HG03469 (cell line): Measurements from ENCODE around the gene SLC34A1.
"Not testable (repeated sequence)": the region's sequence is repeated elsewhere in the genome, so short reads cannot be mapped to it uniquely, and the experiment has no call there.

ENCODE experiments used
- ATAC-seq: cut with Tn5 transposase; IDR thresholded peaks from one replicate; pipeline ENCODE4 v1.9.1; 2021; ENCODE audit warnings: mild to moderate bottlenecking, moderate library complexity, moderate number of reproducible peaks; ENCODE audit not compliant: unreplicated experiment

SLC34A1 gene

DNA sequence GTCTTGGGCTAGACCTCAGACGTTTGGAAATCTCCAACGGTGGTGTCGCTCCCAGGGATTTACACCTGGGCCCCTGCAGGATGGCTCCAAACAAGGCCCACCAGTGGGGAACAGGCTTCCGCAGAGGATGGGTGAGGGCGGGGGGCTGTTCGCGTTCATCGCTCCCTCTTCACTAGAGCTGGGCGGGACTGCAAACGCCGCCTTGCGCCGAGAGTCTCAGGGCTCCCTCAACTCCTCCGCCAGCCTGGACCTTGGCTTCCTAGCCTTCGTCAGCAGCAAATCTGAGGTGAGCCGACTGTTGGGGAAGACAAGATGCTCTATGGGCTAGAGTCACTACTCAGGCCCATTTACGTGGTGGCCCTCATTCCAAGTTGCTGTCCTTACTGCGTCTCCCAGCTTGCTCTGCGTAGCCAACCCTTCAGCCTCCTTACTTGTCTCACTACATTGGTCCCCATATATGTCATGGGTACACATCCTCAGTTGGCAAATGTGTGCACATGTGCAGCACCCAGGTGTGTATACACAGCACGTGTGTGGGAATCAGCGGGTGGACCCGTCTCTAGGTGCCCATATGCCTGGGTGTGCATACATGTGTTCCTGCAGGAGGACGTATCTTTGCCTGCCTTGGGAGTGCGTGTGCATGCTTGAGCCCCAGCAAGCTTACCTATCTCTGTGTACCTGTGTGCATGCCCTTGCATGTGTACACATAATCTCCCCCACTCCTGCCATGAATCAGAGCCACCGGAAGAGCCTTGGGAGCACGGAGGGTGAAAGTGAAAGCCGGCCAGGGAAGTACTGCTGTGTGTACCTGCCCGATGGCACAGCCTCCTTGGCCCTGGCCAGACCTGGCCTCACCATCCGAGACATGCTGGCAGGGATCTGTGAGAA is 16.0 kb upstream of the SLC34A1 start:
- no peak for ATAC-seq

DNA sequence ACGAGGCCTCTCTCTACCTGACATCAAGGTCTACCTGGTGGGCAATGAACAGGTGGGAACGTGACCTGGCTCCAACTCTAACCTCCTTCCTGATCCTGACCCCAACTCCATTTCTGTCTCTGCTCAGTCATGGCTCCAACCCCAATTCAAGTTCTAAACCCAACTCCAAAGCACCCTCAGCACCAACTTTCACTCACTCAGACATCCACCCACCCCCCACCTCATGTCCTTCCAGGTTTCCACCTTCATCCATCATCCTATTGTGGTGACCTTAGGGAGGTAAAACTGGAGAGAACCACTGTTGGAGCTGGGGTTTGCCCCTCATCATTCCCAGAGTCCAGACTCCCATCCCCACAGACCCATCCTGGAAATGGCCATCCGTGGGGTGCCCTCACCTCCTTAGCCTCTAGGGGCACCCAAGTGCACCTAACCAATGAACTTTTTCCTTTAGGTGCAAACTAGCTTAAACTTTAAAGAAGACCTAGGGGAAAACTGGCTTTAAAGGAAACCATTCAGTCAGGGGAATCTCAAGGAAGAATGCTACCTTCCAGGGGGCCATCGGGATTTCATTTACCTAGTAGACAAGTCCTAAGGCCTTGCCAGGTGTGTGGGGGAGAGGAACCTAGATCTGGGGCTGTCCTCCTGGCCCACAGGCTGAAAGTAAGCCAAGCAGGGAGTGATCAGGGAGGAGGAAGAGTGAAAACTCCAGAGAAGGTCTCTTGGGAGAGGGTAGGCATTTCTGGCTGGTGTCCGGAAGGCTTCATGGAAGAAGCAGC is 15.2 kb upstream of the SLC34A1 start:
- no peak for ATAC-seq

DNA sequence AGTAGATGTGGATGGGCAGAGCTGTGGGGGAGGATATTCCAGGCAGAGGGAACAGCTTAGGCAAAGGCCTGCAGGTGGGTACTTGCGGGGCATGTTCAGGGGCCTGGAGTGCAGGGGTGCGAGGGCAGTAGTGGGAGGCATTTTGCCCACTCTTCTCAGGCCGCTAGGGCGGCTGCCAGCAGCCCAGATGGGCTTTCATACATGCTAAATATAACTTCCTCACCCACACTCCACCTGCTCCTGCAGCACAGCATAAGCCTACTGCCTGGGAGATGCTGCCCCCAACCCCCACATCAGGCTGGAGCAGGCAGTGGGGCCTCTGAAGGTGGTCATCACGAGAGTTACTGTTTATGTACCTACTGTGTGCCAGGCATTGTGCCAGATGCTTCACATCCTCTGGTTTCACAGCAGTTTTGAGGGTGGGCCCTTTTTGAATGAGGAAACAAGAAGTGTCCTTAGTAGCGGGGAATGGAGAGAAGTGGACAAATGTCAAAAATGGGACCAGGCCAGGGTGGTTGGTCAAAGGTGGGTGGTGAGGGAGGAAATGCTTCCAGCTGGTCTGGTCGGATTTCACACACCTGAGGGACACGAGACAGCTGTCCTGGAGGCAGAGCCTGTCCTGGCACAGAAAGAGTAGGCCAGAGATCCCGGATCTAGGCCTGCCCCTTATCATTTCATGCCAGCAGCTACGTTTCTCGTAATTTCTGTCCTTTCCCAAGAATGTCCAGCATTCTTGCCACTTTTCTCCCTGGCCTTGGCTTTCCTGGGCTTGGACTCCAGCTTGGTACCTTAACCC is 14.4 kb upstream of the SLC34A1 start:
- no peak for ATAC-seq

DNA sequence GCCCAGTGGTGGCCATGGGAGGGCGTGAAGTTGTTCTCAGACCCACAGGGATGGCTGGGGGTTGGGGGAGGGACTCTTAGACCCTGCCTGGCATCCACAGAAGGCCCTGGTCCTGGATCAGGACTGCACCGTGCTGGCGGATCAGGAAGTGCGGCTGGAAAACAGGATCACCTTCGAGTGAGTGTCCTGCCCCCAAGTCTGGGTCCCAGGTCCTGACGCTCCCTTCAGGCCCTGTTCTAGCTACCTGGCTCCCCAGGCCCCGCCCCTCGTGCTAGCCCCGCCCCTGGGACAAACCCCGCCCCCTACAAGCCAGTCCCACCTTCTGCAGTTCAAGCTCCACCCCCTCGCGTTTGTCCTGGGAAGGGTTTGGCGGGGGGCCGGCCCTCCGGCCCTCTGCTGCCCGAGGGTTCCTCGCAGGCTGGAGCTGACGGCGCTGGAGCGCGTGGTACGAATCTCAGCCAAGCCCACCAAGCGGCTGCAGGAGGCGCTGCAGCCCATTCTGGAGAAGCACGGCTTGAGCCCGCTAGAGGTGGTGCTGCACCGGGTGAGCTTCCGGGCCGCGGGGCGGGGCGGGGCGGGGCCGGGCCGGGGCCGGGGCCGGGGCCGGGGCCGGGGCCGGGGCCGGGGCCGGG is 13.6 kb upstream of the SLC34A1 start:
- no peak for ATAC-seq

DNA sequence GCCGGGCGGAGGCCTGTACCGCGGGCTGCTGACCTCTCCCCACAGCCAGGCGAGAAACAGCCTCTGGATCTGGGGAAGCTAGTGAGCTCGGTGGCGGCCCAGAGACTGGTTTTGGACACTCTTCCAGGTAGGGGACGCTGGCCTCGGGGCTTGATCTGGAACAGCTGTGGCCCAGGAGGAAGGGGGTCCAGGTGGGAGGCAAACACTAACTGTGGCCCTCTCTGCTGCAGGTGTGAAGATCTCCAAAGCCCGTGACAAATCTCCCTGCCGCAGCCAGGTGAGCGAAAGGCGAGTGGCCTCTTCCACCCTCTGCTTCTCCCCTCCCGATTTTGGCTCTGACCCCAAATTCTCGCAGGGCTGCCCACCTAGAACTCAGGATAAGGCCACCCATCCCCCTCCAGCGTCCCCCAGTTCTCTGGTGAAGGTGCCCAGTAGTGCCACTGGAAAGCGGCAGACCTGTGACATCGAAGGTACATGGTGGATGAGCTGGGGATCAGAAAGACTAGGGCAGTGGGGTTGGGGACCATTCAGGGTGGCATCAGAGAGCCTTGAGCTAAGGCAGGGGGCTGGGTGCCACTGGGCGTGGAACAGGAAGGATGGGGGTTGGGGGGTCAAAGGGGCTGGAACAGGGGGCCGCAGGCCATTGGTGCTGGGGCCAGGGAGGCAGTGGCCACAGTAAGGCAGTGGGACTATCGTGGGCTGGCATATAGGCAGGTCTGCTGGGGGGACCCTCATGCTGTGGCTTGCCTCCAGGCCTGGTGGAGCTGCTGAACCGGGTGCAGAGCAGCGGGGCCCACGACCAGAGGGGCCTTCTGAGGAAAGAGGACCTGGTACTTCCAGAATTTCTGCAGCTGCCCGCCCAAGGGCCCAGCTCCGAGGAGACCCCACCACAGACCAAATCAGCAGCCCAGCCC is 12.9 kb upstream of the SLC34A1 start:
- no peak for ATAC-seq

DNA sequence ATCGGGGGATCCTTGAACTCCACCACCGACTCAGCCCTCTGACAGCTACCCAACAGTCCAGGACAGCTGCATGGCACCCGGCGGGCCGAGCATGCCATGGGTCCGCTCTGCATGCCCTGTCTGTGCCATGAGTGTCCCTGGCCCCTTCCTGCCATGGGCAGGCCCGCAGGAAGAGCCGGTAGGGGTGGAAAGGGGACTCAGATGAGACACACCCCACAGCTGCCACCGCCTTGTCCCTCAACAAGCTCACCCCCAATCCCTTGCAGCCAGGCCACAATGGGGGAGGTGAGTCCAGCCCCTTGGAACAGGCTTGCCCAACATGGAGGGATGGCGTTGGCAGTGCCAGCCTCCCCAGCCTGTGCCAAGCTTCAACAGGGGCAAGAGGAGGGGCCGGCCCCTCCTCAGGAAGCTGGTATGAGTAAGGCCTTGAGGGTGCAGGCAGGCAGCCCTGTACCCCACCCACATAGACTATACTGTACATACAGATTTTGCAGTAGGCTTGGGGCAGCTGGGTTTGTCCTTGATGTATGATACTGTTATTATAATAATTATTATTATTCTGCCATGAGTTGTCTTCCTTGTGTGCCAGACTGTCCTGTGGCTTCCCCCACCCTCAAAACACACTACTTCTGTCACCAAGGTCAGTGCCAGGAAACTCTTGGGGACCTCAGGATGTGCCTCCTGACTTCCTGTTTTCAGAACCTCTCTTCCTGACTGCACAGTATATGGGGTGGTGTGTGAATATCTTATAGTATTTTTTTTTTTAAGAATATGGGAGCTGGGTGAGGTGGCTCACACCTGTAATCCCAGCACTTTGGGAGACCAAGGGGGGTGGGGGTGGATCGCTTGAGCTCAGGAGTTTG is 12.0 kb upstream of the SLC34A1 start:
- no peak for ATAC-seq

DNA sequence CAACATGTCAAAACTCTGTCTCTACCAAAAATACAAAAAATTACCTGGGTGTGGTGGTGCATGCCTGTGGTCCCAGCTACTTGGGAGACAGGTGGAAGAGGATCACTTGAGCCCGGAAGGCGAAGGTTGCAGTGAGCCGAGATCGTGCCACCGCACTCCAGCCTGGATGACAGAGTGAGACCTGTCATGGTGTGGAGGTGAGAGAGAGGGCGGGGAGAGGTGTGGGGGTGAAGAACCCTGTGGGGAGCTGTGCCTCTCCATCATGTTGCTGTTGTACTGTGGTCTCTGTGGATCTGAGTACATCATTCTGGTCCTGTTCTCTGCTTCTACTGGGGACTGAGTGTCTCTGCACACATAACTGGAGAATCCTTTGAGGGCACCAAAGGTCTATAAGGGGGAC is 11.3 kb upstream of the SLC34A1 start:
- no peak for ATAC-seq

DNA sequence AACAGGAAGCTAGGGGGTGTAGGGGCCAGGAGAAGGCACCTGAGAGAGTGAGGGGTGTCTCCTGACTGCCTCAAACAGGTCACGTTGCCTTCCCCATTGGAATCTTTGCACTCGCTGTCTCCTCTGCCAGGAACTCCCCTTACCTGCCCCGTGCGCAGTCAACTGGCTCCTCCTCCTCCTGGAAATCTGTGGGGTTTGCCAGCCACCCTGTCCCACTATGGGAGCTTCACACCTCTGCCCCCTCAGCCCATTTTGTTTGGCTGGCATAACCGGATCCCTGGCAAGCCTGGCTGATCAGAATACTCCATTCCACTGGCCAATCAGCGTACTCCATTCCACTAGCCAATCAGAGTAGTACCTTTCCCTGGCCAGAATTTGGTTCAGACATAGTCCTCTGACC is 10.4 kb upstream of the SLC34A1 start:
- no peak for ATAC-seq

DNA sequence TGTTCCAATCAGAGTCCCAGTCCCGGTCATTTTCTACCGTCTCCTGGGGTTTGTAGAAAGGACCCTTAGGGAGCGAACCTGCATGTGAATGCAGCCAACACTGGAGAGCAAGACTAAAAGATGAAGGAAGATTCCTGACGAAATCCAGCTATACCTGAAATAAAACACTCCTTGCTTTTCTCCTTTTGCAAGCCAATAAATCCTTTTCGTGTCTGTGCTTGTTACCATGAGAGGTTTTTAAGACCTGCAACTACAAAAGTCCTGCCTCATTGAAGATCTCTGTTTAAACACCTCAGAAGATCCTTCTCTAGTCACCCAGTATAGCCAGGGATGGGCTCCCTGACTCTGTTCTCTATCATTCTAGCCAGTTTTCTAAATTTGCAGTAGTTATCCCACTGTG is 10.0 kb upstream of the SLC34A1 start:
- no peak for ATAC-seq

DNA sequence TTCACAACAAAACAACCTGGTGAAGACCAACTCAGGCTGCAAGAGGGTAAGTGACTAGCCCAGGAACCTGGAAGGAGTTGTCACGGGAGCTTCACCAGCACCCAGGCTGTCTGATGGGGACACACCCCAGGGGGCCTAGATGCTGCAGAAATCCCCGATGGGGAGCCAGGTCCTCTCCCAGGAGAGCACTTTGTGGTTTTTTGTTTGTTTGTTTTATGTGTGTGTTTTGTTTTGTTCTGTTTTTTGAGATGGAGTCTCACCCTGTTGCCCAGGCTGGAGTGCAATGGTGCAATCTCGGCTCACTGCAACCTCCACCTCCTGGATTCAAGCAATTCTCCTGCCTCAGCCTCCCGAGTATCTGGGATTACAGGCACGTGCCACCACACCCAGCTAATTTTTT is 8.7 kb upstream of the SLC34A1 start:
- not testable (repeated sequence) for ATAC-seq

DNA sequence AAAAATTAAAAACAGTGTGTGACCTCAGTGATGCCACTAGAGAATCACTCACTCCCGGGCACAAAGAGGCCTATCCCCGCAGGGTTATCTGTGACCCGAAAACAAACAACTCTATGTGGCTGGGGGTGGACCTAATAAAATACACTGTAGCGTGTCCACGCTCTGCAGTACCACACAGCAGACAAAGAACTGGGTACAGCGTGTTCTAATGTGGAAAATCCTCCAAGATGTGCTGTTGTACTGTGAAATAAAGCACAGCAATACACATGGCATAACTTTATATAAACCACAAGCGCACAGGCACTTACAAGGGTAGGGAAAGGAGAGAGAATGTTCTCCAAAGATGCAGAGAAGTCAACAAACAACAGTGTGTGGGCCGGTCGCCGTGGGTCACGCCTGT is 8.1 kb upstream of the SLC34A1 start:
- no peak for ATAC-seq

DNA sequence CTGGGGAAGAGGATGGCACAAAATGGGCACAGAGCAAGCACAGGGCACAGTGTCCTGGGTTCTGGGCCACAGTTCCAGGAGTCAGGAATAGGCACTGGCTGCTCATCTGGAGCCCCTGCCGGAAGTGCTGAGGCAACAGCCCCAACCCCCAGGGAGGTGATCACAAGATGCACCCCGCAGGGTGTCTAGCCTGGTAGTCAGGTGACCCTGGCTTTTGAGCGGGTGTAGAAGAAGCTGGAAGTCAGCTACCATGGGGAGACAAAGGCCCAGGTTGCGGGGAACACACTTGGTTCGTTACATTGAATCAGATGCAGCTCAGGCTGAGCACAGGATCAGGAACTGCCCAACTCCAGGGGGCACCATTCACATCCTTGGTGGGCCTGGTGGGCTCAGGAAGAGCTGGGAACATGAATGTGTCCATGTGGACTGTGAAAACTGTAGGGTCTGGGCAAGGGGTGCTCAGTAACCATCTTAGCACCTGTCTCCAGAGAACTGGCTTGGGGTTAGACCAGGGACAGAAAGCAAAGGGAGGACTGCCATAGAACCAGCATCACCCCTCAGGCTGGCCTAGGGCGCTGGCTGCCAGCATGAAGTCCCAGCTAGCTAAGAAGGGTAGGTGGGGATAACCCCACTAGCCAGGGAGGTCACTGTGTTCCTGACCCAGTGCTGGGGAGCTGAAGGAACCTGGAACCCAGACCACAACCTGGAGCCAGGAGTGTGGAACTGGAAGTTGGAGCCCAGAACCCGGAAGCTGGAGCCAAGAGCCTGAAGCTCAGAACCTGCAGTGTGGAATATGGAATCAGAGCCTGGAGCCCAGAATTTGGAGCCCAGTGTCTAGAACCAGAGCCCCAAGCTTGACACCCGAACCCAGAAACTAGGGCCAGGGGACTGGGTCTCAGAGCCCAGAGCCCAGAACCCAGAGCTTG is 6.1 kb upstream of the SLC34A1 start:
- no peak for ATAC-seq

DNA sequence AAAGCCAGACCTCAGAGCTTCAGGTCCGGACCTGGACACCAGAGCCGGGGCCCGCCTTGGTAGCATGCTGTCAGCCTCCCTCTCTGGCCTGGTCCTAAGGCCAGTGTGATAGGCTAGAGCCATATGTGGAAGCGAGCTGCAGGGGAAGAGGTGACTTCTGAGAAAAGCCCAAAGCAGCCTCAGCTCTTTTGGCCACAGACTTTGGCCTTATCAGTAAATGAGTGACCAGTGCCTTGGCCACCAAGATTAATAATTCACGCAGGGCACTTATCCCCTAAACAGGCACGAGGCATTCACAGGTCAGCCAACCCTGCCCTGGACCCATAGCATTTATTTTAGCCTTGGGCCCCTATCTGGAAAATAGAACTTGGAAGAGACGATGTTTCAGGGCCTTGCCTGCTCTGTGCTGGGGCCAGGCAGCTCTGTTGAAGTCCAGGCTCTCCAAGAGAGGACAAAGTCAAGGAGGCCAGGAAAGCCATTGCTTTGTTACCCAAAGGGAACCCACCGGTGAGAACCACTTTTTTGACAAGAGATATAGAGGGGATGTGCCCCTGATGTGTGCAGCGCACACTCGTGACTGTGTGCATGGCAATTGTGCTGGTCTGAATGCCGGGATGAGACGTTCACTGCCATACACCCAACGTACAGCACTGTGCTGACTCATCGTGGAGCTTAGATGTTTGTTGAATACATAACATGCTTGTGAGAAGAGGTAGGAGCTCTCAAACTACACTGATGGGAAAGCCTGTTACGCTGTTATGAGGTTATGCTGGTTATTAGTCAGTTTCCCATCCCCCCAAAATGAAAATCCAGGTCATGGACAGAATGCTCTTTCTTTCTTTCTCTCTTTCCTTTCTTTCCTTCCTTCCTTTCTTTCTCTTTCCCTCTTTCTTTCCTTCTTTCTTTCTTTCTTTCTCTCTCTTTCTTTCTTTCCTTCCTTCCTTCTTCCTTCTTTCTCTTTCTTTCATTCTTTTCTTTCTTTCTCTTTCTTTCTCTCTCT is 5.0 kb upstream of the SLC34A1 start:
- ATAC-seq, result no peak

DNA sequence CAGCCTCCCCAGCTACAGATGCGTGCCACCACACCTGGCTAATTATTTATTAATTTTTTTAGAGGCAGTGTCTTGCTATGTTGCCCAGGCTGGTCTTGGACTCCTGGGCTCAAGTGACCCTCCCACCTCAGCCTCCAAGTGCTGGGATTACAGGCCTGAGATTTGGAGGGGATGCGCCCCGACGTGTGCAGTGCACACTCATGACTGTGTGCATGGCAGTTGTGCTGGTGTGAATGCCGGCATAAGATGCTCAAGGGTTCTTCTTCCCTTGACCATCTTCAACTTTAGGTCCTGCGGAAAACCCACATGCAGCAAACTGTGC is 3.5 kb upstream of the SLC34A1 start:
- ATAC-seq, result no peak

DNA sequence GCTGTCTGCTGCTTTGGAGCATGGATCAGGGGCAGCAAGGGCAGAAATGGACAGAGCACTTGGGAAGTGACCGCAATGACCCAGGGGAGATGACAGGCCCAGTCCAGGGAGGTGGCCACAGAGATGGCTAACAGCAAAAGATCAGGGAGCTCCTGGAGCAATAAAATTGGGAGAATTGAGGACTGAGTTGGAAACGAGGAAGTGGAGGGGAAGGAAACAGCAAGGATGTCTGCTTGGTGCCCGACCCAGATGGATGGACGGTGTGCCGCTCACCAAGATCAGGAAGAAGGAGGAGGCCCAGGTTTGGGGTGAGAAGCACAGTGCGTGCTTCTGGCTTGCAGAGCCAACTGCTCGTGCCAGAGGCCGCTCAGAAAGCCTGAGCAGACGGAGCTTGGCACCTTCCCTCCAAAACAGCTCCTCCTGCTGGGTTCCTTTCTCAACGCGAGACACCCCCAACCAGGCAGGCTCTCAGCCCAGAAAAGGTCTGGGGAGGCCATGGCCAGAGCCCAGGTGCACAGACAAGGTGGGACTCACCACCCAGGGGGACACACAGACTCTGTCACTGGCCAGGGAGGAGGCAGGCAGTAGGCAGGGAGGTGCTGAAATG is 1.7 kb upstream of the SLC34A1 start:
- ATAC-seq, result no peak

DNA sequence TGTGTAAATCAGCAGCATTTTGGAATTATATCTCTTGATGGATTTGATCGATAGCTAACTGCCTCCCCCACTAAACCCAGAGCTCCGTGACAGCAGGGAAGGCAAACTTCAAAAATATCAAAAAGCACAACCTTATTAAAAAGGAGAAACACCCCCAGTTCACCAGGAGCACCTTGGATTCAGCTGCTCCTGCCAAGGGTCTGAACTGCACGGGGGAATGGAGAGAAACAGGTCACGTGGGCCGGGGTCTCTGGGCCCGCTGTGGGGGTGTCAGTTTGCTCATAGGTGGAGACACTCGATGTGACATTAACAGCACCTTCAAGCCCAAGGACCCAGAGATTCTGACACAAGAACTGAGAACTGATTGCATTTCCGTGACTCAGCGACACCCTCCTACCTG is 1.1 kb upstream of the SLC34A1 start:
- no peak for ATAC-seq
